WTC11 (cell line): ENCODE data around the gene STX8. TPM values are rescaled to one million over a fixed set of nuclear protein-coding genes. Genes with fewer than 3 reads are reported as not detected.

Source experiments
- total RNA-seq: library from RNA; stranded (reverse); gene quantifications from 3 replicates; pipeline ENCODE4 v1.2.3, GENCODE V29; 2021

STX8 gene
- total RNA-seq, 1 experiment from 2014 or later, result 39.9 TPM

Other genes starting within 250 kb of the STX8 start
- gene CFAP52, start 822 bp upstream of the STX8 start, total RNA-seq, result not detected in 3 replicates
- gene USP43, start 69.7 kb upstream of the STX8 start, total RNA-seq, result 6.8 to 8.6 TPM (median 7.3 TPM) in 3 replicates
- gene DHRS7C, start 215.8 kb upstream of the STX8 start, total RNA-seq, result not detected in 3 replicates
- not detected in 3 replicates for gene GSG1L2, start 246.3 kb upstream of the STX8 start, total RNA-seq